GM12878 (cell line): ENCODE data around the gene PCSK2. TPM values are rescaled to one million over a fixed set of nuclear protein-coding genes. Genes with fewer than 3 reads are reported as not detected.

ENCODE experiments used
- ATAC-seq: fragments of 200-7000 bp; cut with Tn5 transposase; 3 replicates; pipeline ENCODE4 v1.9.1; 2020; ENCODE audit warnings: mild to moderate bottlenecking, moderate library complexity
- BruUV-seq: library from RNA; stranded (reverse); fragments of 400-500 nt; replicated peaks from 2 replicates; lab custom pipeline; 2021; lab: Mats Ljungman, UMichigan
- CTCF ChIA-PET: fragments of 300-600 bp; sonication (Branson Sonifier 250); formaldehyde crosslinking; extraction: SDS; loops from one replicate; lab custom pipeline; 2021; ENCODE audit warnings: inconsistent platforms; lab: Yijun Ruan, JAX
- POLR2A ChIA-PET: fragments of 350-600 bp; formaldehyde crosslinking; extraction: SDS; loops from one replicate; lab custom pipeline; 2021; ENCODE audit warnings: inconsistent platforms; lab: Charles Lee
- RAD21 ChIA-PET: fragments of 300-600 bp; sonication (Branson Sonifier 250); formaldehyde crosslinking; loops from one replicate; lab custom pipeline; 2023; ENCODE audit warnings: antibody characterized with exemption; ENCODE audit not compliant: unreplicated experiment; lab: Charles Lee
- SMC1A ChIA-PET: fragments of 300-600 bp; sonication (Branson Sonifier 250); formaldehyde crosslinking; loops from one replicate; lab custom pipeline; 2023; ENCODE audit not compliant: unreplicated experiment, uncharacterized antibody; lab: Charles Lee
- DNase-seq: peaks from one replicate; pipeline ENCODE4 v3.0.0-alpha.2; 2011; ENCODE audit warnings: low read depth, low spot score
- FAIRE-seq: peaks from 3 replicates; lab custom pipeline; 2011; peaks lifted over from hg19 to GRCh38; lab: Jason Lieb, UNC
- H2AFZ ChIP-seq: 2 replicates; pipeline ENCODE4 v1.6.0; 2011; ENCODE audit warnings: low read depth, low read length, control low read depth; ENCODE audit not compliant: control insufficient read depth
- H3K27ac ChIP-seq: 2 replicates; pipeline ENCODE4 v1.5.1; 2011; ENCODE audit warnings: control low read depth; ENCODE audit not compliant: control insufficient read depth, insufficient read depth
- H3K27me3 ChIP-seq, 2 experiments: replicated peaks in 1 of 2; 2 replicates each; pipeline versions ENCODE4 v1.6.0 to v1.6.1; 2011; ENCODE audit warnings: low read length in 1 of 2; ENCODE audit not compliant: control insufficient read depth in 2 of 2, insufficient read depth in 2 of 2
- H3K36me3 ChIP-seq, 2 experiments: 2 replicates each; pipeline ENCODE4 v1.5.1; 2011; ENCODE audit warnings: low read length in 1 of 2; ENCODE audit not compliant: control insufficient read depth in 2 of 2, insufficient read depth in 2 of 2
- H3K4me1 ChIP-seq: 2 replicates; pipeline ENCODE4 v1.6.1; 2011; ENCODE audit warnings: mild to moderate bottlenecking, low read length, moderate library complexity, mixed read lengths; ENCODE audit not compliant: control insufficient read depth, insufficient read depth
- H3K4me2 ChIP-seq: 2 replicates; pipeline ENCODE4 v1.6.0; 2011; ENCODE audit warnings: control low read depth; ENCODE audit not compliant: control insufficient read depth, insufficient read depth
- H3K4me3 ChIP-seq: fragments of 200-600 bp; sonication (generic); 2 replicates; pipeline ENCODE4 v1.5.1; 2016
- H3K79me2 ChIP-seq: 2 replicates; pipeline ENCODE4 v1.6.0; 2011; ENCODE audit warnings: low read length; ENCODE audit not compliant: control insufficient read depth, insufficient read depth
- H3K9ac ChIP-seq: 2 replicates; pipeline ENCODE4 v1.8.0; 2011; ENCODE audit warnings: low read length, control low read depth, mixed read lengths; ENCODE audit not compliant: control insufficient read depth, insufficient read depth
- H3K9me3 ChIP-seq: replicated peaks from 3 replicates; pipeline ENCODE4 v1.5.1; 2011; ENCODE audit warnings: mild to moderate bottlenecking, low read length; ENCODE audit not compliant: control insufficient read depth, insufficient read depth
- H4K20me1 ChIP-seq: 2 replicates; pipeline ENCODE4 v1.6.0; 2011; ENCODE audit not compliant: control insufficient read depth, insufficient read depth
- CBX3 ChIP-seq: fragments of 200-600 bp; sonication (generic); IDR thresholded peaks from 2 replicates; pipeline ENCODE4 v1.6.1; 2016; ENCODE audit warnings: low read depth, borderline replicate concordance
- CHD4 ChIP-seq: fragments of 200-600 bp; sonication (generic); IDR thresholded peaks from 2 replicates; pipeline ENCODE4 v1.6.1; 2016; ENCODE audit warnings: mild to moderate bottlenecking
- CREM ChIP-seq: IDR thresholded peaks from 2 replicates; pipeline ENCODE4 v1.6.1; 2014; ENCODE audit warnings: antibody characterized with exemption, low read depth
- DPF2 ChIP-seq: fragments of 450-650 bp; IDR thresholded peaks from 2 replicates; pipeline ENCODE4 v1.6.1; 2017; ENCODE audit warnings: mild to moderate bottlenecking
- HCFC1 ChIP-seq: fragments of 150-350 bp; IDR thresholded peaks from 2 replicates; pipeline ENCODE4 v1.6.1; 2014; ENCODE audit warnings: low read length
- MTA3 ChIP-seq: IDR thresholded peaks from 2 replicates; pipeline ENCODE4 v1.6.1; 2012; ENCODE audit warnings: low read length, inconsistent platforms, borderline replicate concordance
- MXI1 ChIP-seq: fragments of 150-350 bp; IDR thresholded peaks from 2 replicates; pipeline ENCODE4 v1.6.1; 2011; ENCODE audit warnings: low read depth, mild to moderate bottlenecking, inconsistent platforms, low read length, improper control_type of control experiment
- POU2F2 ChIP-seq: IDR thresholded peaks from 3 replicates; pipeline ENCODE4 v1.6.1; 2011; ENCODE audit warnings: low read depth, mild to moderate bottlenecking, low read length, borderline replicate concordance
- SIN3A ChIP-seq: IDR thresholded peaks from 2 replicates; pipeline ENCODE4 v1.6.1; 2012; ENCODE audit warnings: low read depth, low read length, improper control_type of control experiment
- SIX5 ChIP-seq: IDR thresholded peaks from 2 replicates; pipeline ENCODE4 v1.6.1; 2011; ENCODE audit warnings: mild to moderate bottlenecking, low read depth, low read length, moderate library complexity; ENCODE audit not compliant: severe bottlenecking
- WRNIP1 ChIP-seq: IDR thresholded peaks from 2 replicates; pipeline ENCODE4 v1.6.1; 2011; ENCODE audit warnings: low read depth, low read length, improper control_type of control experiment, borderline replicate concordance
- WGBS: methylation state at CpG from one replicate; pipeline ENCODE4 v1.1.6; 2016; ENCODE audit warnings: low lambda C conversion rate; ENCODE audit not compliant: insufficient replicate concordance, insufficient coverage; ENCODE audit errors: missing lambda C conversion rate; 5-methylcytosine and 5-hydroxymethylcytosine counted together
- in situ Hi-C: fragments of 300-500 bp; cut with MboI; formaldehyde crosslinking; loops from 9 replicates; pipeline ENCODE4 v1.14.3; 2018; ENCODE audit warnings: mixed read lengths
- intact Hi-C: fragments of 100-400 bp; cut with micrococcal nuclease; formaldehyde crosslinking; loops from one replicate; pipeline ENCODE4 v1.14.2; 2022; ENCODE audit not compliant: unreplicated experiment
- polyA plus RNA-seq, 11 experiments: library from polyadenylated mRNA; depleted of rRNA in 4 of 11; unstranded in 6 of 11; stranded (reverse) in 5 of 11; fragments of >200 nt; fragmentation: Nextera tagmentation in 4 of 11; fragmentation: Illumina TruSeq in 1 of 11; extraction: Ambion mirVana in 4 of 11; extraction: Trizol in 1 of 11; gene quantifications; 1 replicate in 1 of 11; 2 replicates in 10 of 11; pipeline versions ENCODE4 v1.2.1 to v1.2.3, GENCODE V29; 2011 to 2016; ENCODE audit warnings: inconsistent platforms in 2 of 11, missing spikeins in 2 of 11, low read depth in 1 of 11
- total RNA-seq, 4 experiments: library from RNA; depleted of rRNA in 3 of 4; stranded (reverse); fragments of >200 nt in 3 of 4; fragmentation: Illumina TruSeq in 1 of 4; extraction: Trizol in 1 of 4; gene quantifications; 2 replicates each; pipeline versions ENCODE4 v1.2.1 to v1.2.3, GENCODE V29; 2013 to 2021
- TF ChIP-seq, protein P1 (sequence below): fragments of 450-650 bp; IDR thresholded peaks from 2 replicates; pipeline ENCODE4 v1.6.1; 2018; ENCODE audit warnings: mild to moderate bottlenecking, low read depth, moderate library complexity; ENCODE audit not compliant: partially characterized antibody
- TF ChIP-seq, protein P2 (sequence below): IDR thresholded peaks from 2 replicates; pipeline ENCODE4 v1.6.1; 2012; ENCODE audit warnings: low read depth, low read length, improper control_type of control experiment
- TF ChIP-seq, protein P3 (sequence below): fragments of 450-650 bp; IDR thresholded peaks from 2 replicates; pipeline ENCODE4 v1.6.1; 2018; ENCODE audit warnings: borderline replicate concordance, mild to moderate bottlenecking; ENCODE audit not compliant: partially characterized antibody
- TF ChIP-seq, protein P4 (sequence below): fragments of 450-650 bp; formaldehyde crosslinking; IDR thresholded peaks from 2 replicates; pipeline ENCODE4 v1.4.0; 2022; ENCODE audit warnings: mild to moderate bottlenecking, moderate library complexity

The PCSK2 gene
- total and polyA plus RNA-seq, 10 of the 15 experiments (the other 5 are each of a cell fraction or from before 2014, with no cell fraction given): not detected

DNA sequence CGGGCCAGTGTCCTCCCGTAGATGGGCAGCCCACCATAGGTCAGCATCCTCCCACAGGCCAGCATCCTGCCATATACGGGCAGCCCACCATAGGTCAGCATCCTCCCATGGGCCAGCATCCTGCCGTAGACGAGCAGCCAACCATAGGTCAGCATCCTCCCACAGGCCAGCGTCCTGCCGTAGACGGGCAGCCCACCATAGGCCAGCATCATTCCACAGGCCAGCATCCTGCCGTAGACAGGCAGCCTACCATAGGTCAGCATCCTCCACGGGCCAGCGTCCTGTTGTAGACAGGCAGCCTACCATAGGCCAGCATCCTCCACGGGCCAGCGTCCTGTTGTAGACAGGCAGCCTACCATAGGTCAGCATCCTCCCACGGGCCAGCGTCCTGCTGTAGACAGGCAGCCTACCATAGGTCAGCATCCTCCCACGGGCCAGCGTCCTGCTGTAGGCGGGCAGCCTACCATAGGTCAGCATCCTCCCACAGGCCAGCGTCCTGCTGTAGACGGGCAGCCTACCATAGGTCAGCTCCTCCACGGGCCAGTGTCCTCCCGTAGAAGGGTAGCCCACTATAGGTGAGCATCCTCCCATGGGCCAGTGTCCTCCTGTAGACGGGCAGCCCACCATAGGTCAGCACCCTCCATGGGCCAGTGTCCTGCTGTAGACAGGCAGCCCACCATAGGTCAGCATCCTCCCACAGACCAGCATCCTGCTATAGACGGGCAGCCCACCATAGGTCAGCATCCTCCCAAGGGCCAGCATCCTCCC, 241.4 kb downstream of the PCSK2 start:
- Histone ChIP-seq H3K9ac (no peak overlapping the region), H3K79me2 (no peaks in the 10 kb centered on the region), H3K27me3 (no peaks in the 10 kb centered on the region; a peak in 2 of 4 replicates), H4K20me1 (no peaks in the 10 kb centered on the region), H2AFZ (no peak overlapping the region), H3K4me3 (no peak overlapping the region), H3K4me2 (no peak overlapping the region), H3K27ac (no peak overlapping the region), H3K4me1 (no peaks in the 10 kb centered on the region), H3K36me3 (no peaks in the 10 kb centered on the region), H3K9me3 (no peaks in the 10 kb centered on the region)
- WGBS: 30% methylated on average over 24 of the region's 24 CpGs
- DNase-seq (no peak), FAIRE-seq (no peak), ATAC-seq (no peak)
- ChIA-PET POLR2A (no interaction called here), SMC1A (no interaction called here), CTCF (interaction anchor here (1.3 kb wide), 1 partner anchor 11 kb away, joined by 3 read pairs; no protein-coding TSS in a partner anchor), RAD21 (no interaction called here)
- BruUV-seq: no TSS peak
- no peak for TF ChIP-seq CREM
- TF ChIP-seq, protein P1, sequence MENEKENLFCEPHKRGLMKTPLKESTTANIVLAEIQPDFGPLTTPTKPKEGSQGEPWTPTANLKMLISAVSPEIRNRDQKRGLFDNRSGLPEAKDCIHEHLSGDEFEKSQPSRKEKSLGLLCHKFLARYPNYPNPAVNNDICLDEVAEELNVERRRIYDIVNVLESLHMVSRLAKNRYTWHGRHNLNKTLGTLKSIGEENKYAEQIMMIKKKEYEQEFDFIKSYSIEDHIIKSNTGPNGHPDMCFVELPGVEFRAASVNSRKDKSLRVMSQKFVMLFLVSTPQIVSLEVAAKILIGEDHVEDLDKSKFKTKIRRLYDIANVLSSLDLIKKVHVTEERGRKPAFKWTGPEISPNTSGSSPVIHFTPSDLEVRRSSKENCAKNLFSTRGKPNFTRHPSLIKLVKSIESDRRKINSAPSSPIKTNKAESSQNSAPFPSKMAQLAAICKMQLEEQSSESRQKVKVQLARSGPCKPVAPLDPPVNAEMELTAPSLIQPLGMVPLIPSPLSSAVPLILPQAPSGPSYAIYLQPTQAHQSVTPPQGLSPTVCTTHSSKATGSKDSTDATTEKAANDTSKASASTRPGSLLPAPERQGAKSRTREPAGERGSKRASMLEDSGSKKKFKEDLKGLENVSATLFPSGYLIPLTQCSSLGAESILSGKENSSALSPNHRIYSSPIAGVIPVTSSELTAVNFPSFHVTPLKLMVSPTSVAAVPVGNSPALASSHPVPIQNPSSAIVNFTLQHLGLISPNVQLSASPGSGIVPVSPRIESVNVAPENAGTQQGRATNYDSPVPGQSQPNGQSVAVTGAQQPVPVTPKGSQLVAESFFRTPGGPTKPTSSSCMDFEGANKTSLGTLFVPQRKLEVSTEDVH: no peak
- TF ChIP-seq CHD4: no peak
- no peak for TF ChIP-seq SIN3A
- TF ChIP-seq POU2F2: no peak
- TF ChIP-seq SIX5: no peak
- TF ChIP-seq, protein P2, sequence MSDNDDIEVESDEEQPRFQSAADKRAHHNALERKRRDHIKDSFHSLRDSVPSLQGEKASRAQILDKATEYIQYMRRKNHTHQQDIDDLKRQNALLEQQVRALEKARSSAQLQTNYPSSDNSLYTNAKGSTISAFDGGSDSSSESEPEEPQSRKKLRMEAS: no peak
- TF ChIP-seq MXI1: no peak
- no peak for TF ChIP-seq CBX3
- no peak for TF ChIP-seq DPF2
- TF ChIP-seq, protein P3, sequence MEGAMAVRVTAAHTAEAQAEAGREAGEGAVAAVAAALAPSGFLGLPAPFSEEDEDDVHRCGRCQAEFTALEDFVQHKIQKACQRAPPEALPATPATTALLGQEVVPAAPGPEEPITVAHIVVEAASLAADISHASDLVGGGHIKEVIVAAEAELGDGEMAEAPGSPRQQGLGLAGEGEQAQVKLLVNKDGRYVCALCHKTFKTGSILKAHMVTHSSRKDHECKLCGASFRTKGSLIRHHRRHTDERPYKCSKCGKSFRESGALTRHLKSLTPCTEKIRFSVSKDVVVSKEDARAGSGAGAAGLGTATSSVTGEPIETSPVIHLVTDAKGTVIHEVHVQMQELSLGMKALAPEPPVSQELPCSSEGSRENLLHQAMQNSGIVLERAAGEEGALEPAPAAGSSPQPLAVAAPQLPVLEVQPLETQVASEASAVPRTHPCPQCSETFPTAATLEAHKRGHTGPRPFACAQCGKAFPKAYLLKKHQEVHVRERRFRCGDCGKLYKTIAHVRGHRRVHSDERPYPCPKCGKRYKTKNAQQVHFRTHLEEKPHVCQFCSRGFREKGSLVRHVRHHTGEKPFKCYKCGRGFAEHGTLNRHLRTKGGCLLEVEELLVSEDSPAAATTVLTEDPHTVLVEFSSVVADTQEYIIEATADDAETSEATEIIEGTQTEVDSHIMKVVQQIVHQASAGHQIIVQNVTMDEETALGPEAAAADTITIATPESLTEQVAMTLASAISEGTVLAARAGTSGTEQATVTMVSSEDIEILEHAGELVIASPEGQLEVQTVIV: no peak
- no peak for TF ChIP-seq MTA3
- no peak for TF ChIP-seq HCFC1
- TF ChIP-seq, protein P4, sequence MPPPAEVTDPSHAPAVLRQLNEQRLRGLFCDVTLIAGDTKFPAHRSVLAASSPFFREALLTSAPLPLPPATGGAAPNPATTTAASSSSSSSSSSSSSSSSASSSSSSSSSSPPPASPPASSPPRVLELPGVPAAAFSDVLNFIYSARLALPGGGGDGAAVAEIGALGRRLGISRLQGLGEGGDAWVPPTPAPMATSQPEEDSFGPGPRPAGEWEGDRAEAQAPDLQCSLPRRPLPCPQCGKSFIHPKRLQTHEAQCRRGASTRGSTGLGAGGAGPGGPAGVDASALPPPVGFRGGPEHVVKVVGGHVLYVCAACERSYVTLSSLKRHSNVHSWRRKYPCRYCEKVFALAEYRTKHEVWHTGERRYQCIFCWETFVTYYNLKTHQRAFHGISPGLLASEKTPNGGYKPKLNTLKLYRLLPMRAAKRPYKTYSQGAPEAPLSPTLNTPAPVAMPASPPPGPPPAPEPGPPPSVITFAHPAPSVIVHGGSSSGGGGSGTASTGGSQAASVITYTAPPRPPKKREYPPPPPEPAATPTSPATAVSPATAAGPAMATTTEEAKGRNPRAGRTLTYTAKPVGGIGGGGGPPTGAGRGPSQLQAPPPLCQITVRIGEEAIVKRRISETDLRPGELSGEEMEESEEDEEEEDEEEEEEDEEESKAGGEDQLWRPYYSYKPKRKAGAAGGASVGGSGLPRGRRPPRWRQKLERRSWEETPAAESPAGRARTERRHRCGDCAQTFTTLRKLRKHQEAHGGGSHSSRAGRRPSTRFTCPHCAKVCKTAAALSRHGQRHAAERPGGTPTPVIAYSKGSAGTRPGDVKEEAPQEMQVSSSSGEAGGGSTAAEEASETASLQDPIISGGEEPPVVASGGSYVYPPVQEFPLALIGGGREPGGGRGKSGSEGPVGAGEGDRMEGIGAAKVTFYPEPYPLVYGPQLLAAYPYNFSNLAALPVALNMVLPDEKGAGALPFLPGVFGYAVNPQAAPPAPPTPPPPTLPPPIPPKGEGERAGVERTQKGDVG (CRISPR knock-in tag): no peak
- TF ChIP-seq WRNIP1: no peak
- intact Hi-C loops: no loop called here
- in situ Hi-C loops: no loop called here
